HepG2 (cell line): ENCODE measurements around the gene PPP1R1B. TPM values are rescaled to one million over a fixed set of nuclear protein-coding genes. Genes with fewer than 3 reads are reported as not detected.

Source experiments
- CEBPB ChIP-seq: IDR thresholded peaks from 2 replicates; pipeline ENCODE4 v1.6.1; 2011; ENCODE audit warnings: low read depth, low read length, improper control_type of control experiment, borderline replicate concordance
- EZH2 ChIP-seq: conservative IDR thresholded peaks from 2 replicates; pipeline ENCODE4 v1.6.1; 2012; ENCODE audit warnings: mild to moderate bottlenecking, low read depth, low read length, moderate library complexity
- FLYWCH1 ChIP-seq: sonication (generic); formaldehyde crosslinking; IDR thresholded peaks from 2 replicates; pipeline ENCODE4 v1.8.1; 2023; ENCODE audit warnings: mild to moderate bottlenecking, missing genetic modification reagents
- FOSL2 ChIP-seq: sonication (generic); formaldehyde crosslinking; IDR thresholded peaks from 2 replicates; pipeline ENCODE4 v1.4.0; 2020; ENCODE audit warnings: missing genetic modification reagents
- FOXA1 ChIP-seq, 2 experiments: fragments of 450-650 bp in 1 of 2; sonication (generic) in 1 of 2; formaldehyde crosslinking in 1 of 2; IDR thresholded peaks; 2 replicates each; pipeline versions ENCODE4 v1.4.0 to v1.6.1; 2016 to 2020; ENCODE audit warnings: missing genetic modification reagents in 1 of 2
- HOXD1 ChIP-seq: sonication (generic); formaldehyde crosslinking; IDR thresholded peaks from 2 replicates; pipeline ENCODE4 v1.5.0; 2020; ENCODE audit warnings: missing genetic modification reagents
- IRX3 ChIP-seq: sonication (generic); formaldehyde crosslinking; IDR thresholded peaks from 2 replicates; pipeline ENCODE4 v1.8.1; 2023; ENCODE audit warnings: mild to moderate bottlenecking, low read depth, missing genetic modification reagents, borderline replicate concordance
- NCOA2 ChIP-seq: sonication (generic); formaldehyde crosslinking; IDR thresholded peaks from 2 replicates; pipeline ENCODE4 v1.8.0; 2022; ENCODE audit warnings: inconsistent platforms
- TARDBP ChIP-seq: sonication (generic); formaldehyde crosslinking; IDR thresholded peaks from 2 replicates; pipeline ENCODE4 v1.8.0; 2022; ENCODE audit warnings: mild to moderate bottlenecking, missing genetic modification reagents
- U2AF1 ChIP-seq: fragments of 200-400 bp; formaldehyde crosslinking; optimal IDR thresholded peaks from 2 replicates; pipeline ENCODE3; 2017; ENCODE audit warnings: mild to moderate bottlenecking, low read depth, low read length
- ZFP62 ChIP-seq: sonication (generic); formaldehyde crosslinking; IDR thresholded peaks from 2 replicates; pipeline ENCODE4 v1.4.0; 2020; ENCODE audit warnings: missing genetic modification reagents
- ZNF318 ChIP-seq: sonication (generic); formaldehyde crosslinking; IDR thresholded peaks from 2 replicates; pipeline ENCODE4 v1.4.0; 2020; ENCODE audit warnings: mild to moderate bottlenecking, missing genetic modification reagents
- ZNF337 ChIP-seq: sonication (generic); formaldehyde crosslinking; IDR thresholded peaks from 2 replicates; pipeline ENCODE4 v1.5.1; 2020; ENCODE audit warnings: missing genetic modification reagents, low read depth, mild to moderate bottlenecking, borderline replicate concordance
- polyA plus RNA-seq, 8 experiments: library from polyadenylated mRNA; depleted of rRNA in 3 of 8; stranded (reverse) in 7 of 8; unstranded in 1 of 8; fragments of >200 nt; fragmentation: Illumina TruSeq in 4 of 8; extraction: Trizol in 4 of 8; gene quantifications; 2 replicates each; pipeline versions ENCODE4 v1.2.1 to v1.2.3, GENCODE V29; 2011 to 2016; ENCODE audit warnings: low read depth in 4 of 8, missing spikeins in 1 of 8, mixed read lengths in 1 of 8; ENCODE audit not compliant: insufficient read depth in 1 of 8
- total RNA-seq, 5 experiments: library from RNA; depleted of rRNA; stranded (reverse); fragments of >200 nt; fragmentation: Illumina TruSeq; extraction: Trizol; gene quantifications; 2 replicates each; pipeline ENCODE4 v1.2.3, GENCODE V29; 2016; ENCODE audit warnings: low read depth in 1 of 5
- TF ChIP-seq, protein P1 (sequence below): sonication (generic); formaldehyde crosslinking; IDR thresholded peaks from 2 replicates; pipeline ENCODE4 v1.5.0; 2020; ENCODE audit warnings: missing genetic modification reagents, mild to moderate bottlenecking, borderline replicate concordance
- TF ChIP-seq, protein P2 (sequence below): sonication (generic); formaldehyde crosslinking; IDR thresholded peaks from 2 replicates; pipeline ENCODE4 v1.4.0; 2020; ENCODE audit warnings: missing genetic modification reagents, borderline replicate concordance

Gene PPP1R1B
- total and polyA plus RNA-seq, 2 of the 13 experiments (the other 11 are each of a cell fraction or from before 2014, with no cell fraction given), result 0.08 TPM; not detected in 1

- no peak for TF ChIP-seq ZNF318 (CRISPR knock-in tag)
- TF ChIP-seq U2AF1, result no peak
- TF ChIP-seq TARDBP, result peak; percentile 48; the same call in 1 of the 2 replicates
- TF ChIP-seq, protein P1, sequence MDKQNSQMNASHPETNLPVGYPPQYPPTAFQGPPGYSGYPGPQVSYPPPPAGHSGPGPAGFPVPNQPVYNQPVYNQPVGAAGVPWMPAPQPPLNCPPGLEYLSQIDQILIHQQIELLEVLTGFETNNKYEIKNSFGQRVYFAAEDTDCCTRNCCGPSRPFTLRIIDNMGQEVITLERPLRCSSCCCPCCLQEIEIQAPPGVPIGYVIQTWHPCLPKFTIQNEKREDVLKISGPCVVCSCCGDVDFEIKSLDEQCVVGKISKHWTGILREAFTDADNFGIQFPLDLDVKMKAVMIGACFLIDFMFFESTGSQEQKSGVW (CRISPR knock-in tag), result no peak
- TF ChIP-seq CEBPB, result peak; percentile 65; the same call in 1 of the 2 replicates
- TF ChIP-seq EZH2, result no peak
- no peak for TF ChIP-seq IRX3 (CRISPR knock-in tag)
- TF ChIP-seq ZFP62 (CRISPR knock-in tag), result no peak
- 0 out of 2 replicates have a peak, but pooled peaks have one; percentile 59 for TF ChIP-seq FLYWCH1
- TF ChIP-seq FOSL2, result no peak
- no peak for TF ChIP-seq HOXD1 (CRISPR knock-in tag)
- TF ChIP-seq NCOA2, result no peak
- TF ChIP-seq, protein P2, sequence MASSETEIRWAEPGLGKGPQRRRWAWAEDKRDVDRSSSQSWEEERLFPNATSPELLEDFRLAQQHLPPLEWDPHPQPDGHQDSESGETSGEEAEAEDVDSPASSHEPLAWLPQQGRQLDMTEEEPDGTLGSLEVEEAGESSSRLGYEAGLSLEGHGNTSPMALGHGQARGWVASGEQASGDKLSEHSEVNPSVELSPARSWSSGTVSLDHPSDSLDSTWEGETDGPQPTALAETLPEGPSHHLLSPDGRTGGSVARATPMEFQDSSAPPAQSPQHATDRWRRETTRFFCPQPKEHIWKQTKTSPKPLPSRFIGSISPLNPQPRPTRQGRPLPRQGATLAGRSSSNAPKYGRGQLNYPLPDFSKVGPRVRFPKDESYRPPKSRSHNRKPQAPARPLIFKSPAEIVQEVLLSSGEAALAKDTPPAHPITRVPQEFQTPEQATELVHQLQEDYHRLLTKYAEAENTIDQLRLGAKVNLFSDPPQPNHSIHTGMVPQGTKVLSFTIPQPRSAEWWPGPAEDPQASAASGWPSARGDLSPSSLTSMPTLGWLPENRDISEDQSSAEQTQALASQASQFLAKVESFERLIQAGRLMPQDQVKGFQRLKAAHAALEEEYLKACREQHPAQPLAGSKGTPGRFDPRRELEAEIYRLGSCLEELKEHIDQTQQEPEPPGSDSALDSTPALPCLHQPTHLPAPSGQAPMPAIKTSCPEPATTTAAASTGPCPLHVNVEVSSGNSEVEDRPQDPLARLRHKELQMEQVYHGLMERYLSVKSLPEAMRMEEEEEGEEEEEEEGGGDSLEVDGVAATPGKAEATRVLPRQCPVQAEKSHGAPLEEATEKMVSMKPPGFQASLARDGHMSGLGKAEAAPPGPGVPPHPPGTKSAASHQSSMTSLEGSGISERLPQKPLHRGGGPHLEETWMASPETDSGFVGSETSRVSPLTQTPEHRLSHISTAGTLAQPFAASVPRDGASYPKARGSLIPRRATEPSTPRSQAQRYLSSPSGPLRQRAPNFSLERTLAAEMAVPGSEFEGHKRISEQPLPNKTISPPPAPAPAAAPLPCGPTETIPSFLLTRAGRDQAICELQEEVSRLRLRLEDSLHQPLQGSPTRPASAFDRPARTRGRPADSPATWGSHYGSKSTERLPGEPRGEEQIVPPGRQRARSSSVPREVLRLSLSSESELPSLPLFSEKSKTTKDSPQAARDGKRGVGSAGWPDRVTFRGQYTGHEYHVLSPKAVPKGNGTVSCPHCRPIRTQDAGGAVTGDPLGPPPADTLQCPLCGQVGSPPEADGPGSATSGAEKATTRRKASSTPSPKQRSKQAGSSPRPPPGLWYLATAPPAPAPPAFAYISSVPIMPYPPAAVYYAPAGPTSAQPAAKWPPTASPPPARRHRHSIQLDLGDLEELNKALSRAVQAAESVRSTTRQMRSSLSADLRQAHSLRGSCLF (CRISPR knock-in tag), result no peak
- no peak for TF ChIP-seq ZNF337 (CRISPR knock-in tag)
- TF ChIP-seq FOXA1 (IDR thresholded peaks at IDR 0.05), result no peak
- no peak for TF ChIP-seq FOXA1 (CRISPR knock-in tag; IDR thresholded peaks at IDR 0.05)
These were observed 7.6 kb upstream of the PPP1R1B start (continued) for GRCh38 chr17:39618956-39619785.
